Psoas muscle (tissue), 8 donors: ENCODE data around the gene YLPM1. TPM values are rescaled to one million over a fixed set of nuclear protein-coding genes. Genes with fewer than 3 reads are reported as not detected.

Source experiments
- ATAC-seq, 4 donors: fragments of 200-7000 bp; cut with Tn5 transposase; one replicate each; pipeline ENCODE4 v1.9.1; 2020; ENCODE audit warnings: moderate library complexity in 3 of 4, mild to moderate bottlenecking in 2 of 4
- DNase-seq, 2 donors: peaks; one replicate each; pipeline ENCODE4 v3.0.0-alpha.2; 2020
- H3K27ac ChIP-seq: fragments of 200-600 bp; one replicate; pipeline ENCODE4 v1.8.0; 2022
- H3K27me3 ChIP-seq, 3 donors: fragments of 200-600 bp in 1 of 3; one replicate each; pipeline versions ENCODE4 v1.6.1 to v1.8.0; 2013 to 2022; ENCODE audit warnings: low read length in 2 of 3, mild to moderate bottlenecking in 2 of 3, moderate library complexity in 1 of 3; ENCODE audit not compliant: insufficient read depth in 3 of 3
- H3K36me3 ChIP-seq, 2 donors: fragments of 200-600 bp in 1 of 2; one replicate each; pipeline versions ENCODE4 v1.6.1 to v1.8.0; 2013 to 2022; ENCODE audit warnings: low read depth in 1 of 2, mild to moderate bottlenecking in 1 of 2, moderate library complexity in 1 of 2; ENCODE audit not compliant: insufficient read depth in 1 of 2
- H3K4me1 ChIP-seq: fragments of 200-600 bp; one replicate; pipeline ENCODE4 v1.8.0; 2022
- H3K4me3 ChIP-seq: fragments of 200-600 bp; one replicate; pipeline ENCODE4 v1.8.0; 2022; ENCODE audit warnings: mild to moderate bottlenecking
- H3K9me3 ChIP-seq: fragments of 200-600 bp; one replicate; pipeline ENCODE4 v1.8.0; 2022
- WGBS, 3 donors: extraction: QIAGEN DNeasy Blood & Tissue Kit; methylation state at CpG; one replicate each; pipeline versions ENCODE4 v1.1.6 to v1.1.7; 2013; 5-methylcytosine and 5-hydroxymethylcytosine counted together
- intact Hi-C, 2 donors: fragments of 100-400 bp; cut with DNase I; formaldehyde crosslinking; loops; one replicate each; pipeline versions ENCODE4 v1.11.0 to v1.14.2; 2022
- long read RNA-seq, 2 donors: library from polyadenylated mRNA; unstranded; transcript quantifications; one replicate each; pipeline ENCODE4 v2.0.0, GENCODE V29; 2021
- polyA plus RNA-seq, 3 donors: library from polyadenylated mRNA; stranded (reverse); fragments of 200-250 nt; gene quantifications; one replicate each; pipeline ENCODE4 v1.2.3, GENCODE V29; 2013
- total RNA-seq, 4 donors: library from RNA; stranded (reverse); fragmentation: NEBNext Ultra II Directional in 2 of 4; extraction: Animal tissue kit (Norgen Biotek cat#: 25700) in 2 of 4; gene quantifications; one replicate each; pipeline versions ENCODE4 v1.2.1 to v1.2.4, GENCODE V29; 2021 to 2023
- TF ChIP-seq, protein P1 (sequence below): fragments of 200-600 bp; IDR thresholded peaks from one replicate; pipeline ENCODE4 v1.8.0; 2022; ENCODE audit warnings: antibody characterized with exemption
- donor health status: healthy with polysubstance abuse.
- donor health status: DM: no; HTN: no; CAD: no; lungs with moderate emphysema.
- donor health status: Bipolar disorder and iron deficiency.
- donor health status: healthy.
- donor health status: DM: yes; HTN: yes; CAD: no.
- donor health status: DM: no; HTN: no; CAD: no.
- donor health status: DM: no; HTN: no; CAD: no.
- donor health status: DM: yes; HTN: yes; CAD: no.

The YLPM1 gene, protein sequence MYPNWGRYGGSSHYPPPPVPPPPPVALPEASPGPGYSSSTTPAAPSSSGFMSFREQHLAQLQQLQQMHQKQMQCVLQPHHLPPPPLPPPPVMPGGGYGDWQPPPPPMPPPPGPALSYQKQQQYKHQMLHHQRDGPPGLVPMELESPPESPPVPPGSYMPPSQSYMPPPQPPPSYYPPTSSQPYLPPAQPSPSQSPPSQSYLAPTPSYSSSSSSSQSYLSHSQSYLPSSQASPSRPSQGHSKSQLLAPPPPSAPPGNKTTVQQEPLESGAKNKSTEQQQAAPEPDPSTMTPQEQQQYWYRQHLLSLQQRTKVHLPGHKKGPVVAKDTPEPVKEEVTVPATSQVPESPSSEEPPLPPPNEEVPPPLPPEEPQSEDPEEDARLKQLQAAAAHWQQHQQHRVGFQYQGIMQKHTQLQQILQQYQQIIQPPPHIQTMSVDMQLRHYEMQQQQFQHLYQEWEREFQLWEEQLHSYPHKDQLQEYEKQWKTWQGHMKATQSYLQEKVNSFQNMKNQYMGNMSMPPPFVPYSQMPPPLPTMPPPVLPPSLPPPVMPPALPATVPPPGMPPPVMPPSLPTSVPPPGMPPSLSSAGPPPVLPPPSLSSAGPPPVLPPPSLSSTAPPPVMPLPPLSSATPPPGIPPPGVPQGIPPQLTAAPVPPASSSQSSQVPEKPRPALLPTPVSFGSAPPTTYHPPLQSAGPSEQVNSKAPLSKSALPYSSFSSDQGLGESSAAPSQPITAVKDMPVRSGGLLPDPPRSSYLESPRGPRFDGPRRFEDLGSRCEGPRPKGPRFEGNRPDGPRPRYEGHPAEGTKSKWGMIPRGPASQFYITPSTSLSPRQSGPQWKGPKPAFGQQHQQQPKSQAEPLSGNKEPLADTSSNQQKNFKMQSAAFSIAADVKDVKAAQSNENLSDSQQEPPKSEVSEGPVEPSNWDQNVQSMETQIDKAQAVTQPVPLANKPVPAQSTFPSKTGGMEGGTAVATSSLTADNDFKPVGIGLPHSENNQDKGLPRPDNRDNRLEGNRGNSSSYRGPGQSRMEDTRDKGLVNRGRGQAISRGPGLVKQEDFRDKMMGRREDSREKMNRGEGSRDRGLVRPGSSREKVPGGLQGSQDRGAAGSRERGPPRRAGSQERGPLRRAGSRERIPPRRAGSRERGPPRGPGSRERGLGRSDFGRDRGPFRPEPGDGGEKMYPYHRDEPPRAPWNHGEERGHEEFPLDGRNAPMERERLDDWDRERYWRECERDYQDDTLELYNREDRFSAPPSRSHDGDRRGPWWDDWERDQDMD (N-terminal part only)
- total RNA-seq (10 to 100 TPM; 30.1 to 40.6 (median 35.7) TPM), polyA plus RNA-seq (10 to 100 TPM in 2 of 3 donors, 1 to 10 TPM in 1; 9.6 to 19.3 (median 11.8) TPM)
- long read RNA-seq, donor 1, partial matches to known transcripts = 6 of 7 reads
- long read RNA-seq, donor 1, other reads (novel, unspliced or antisense) = 1 of 7 reads
- long read RNA-seq, donor 2, partial matches to known transcripts = 15 of 15 reads
- long read RNA-seq, donor 2, other reads (novel, unspliced or antisense) = 0 of 15 reads

DNA sequence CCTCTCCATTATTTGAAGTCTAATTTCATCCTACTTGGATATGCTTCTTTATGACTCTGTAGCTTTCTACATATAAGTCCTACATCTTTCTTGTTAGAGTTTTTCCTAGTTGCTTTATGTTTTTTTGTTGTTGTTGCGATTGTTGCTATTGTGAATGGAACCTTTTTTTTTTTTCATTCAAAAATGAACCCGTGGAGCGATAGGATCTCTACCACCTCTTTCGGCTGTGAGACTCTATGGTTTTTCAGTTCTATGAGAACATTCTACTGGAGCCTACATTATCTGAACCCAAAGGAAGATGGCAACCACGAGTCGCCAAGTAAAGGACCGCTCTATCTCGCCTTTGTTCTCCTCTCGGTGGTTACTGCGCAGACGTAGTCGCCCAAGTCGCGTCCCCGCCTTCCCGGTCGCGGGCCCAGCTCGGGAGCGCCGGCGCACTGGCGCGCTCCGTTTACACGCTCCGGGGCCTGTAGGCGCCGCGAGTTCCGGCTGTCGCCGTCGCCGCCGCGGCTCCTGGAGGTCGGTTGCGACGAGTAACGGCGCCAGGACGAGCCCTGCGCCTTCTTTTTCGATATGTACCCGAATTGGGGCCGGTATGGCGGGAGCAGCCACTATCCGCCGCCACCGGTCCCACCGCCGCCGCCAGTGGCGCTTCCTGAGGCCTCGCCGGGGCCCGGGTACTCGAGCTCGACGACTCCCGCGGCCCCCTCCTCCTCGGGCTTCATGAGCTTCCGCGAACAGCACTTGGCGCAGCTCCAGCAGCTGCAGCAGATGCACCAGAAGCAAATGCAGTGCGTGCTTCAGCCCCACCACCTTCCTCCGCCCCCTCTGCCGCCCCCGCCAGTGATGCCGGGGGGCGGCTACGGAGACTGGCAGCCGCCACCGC is at the start of gene YLPM1:
Gene YLPM1 (plus strand): TSS at position 400 of the 886 bp plus-strand sequence. CDS start 174 bp downstream, at position 574.
- WGBS, 3 donors = 0% methylated on average over 59 to 76 of the region's 76 CpGs
- H3K36me3 ChIP-seq = peaks cover 0 to 6% of the 10 kb centered on the region in 2 donors
- H3K4me3 ChIP-seq = peak within 1 kb of the TSS; percentile 99
- intact Hi-C loops = loop anchor here in 1 of 2 donors (5.0 kb wide), 1 partner anchor 51 kb away; the partner anchor contains the start of genes AREL1 and FCF1
- DNase-seq = peak; percentile 90 to 96
- no peaks in the 10 kb centered on the region for H3K9me3 ChIP-seq
- no peaks in the 10 kb centered on the region for H3K27me3 ChIP-seq
- peak; percentile 99 for ATAC-seq
- peaks cover 27% of the 10 kb centered on the region for H3K4me1 ChIP-seq
- TF ChIP-seq, protein P1, sequence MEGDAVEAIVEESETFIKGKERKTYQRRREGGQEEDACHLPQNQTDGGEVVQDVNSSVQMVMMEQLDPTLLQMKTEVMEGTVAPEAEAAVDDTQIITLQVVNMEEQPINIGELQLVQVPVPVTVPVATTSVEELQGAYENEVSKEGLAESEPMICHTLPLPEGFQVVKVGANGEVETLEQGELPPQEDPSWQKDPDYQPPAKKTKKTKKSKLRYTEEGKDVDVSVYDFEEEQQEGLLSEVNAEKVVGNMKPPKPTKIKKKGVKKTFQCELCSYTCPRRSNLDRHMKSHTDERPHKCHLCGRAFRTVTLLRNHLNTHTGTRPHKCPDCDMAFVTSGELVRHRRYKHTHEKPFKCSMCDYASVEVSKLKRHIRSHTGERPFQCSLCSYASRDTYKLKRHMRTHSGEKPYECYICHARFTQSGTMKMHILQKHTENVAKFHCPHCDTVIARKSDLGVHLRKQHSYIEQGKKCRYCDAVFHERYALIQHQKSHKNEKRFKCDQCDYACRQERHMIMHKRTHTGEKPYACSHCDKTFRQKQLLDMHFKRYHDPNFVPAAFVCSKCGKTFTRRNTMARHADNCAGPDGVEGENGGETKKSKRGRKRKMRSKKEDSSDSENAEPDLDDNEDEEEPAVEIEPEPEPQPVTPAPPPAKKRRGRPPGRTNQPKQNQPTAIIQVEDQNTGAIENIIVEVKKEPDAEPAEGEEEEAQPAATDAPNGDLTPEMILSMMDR = peak; percentile 43
- H3K27ac ChIP-seq = peak within 1 kb of the TSS; percentile 98

DNA sequence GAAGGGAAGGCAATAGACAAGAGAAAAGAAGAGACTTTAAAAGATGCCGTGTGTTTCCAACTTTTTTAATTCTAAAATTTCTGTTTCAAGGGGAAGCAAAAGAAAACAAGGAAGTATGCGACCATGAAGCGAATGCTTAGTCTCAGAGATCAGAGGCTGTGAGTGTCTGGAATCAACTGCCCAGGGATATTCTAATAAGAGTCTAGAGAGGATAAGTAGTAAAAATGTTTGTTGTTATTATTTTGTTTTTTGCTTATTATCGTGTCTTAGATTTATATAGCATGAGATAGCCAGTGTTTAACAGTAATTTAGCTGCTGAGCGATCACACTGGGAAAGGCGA is 49.8 kb upstream of the YLPM1 start:
- H3K27ac ChIP-seq = peak overlapping the region; percentile 73
- 9 to 13% (median 10%) methylated on average over 6 of the region's 6 CpGs for WGBS, 3 donors
- H3K4me3 ChIP-seq = peak overlapping the region; percentile 79
- DNase-seq (no peak), ATAC-seq (peak in 1 of 4 donors; percentile 27)
- H3K9me3 ChIP-seq = no peaks in the 10 kb centered on the region
- intact Hi-C loops = loop anchor here in 1 of 2 donors (5.0 kb wide), 3 partner anchors 49 to 101 kb away; partner anchors contain the start of genes LTBP2 and YLPM1
- peaks cover 0 to 38% of the 10 kb centered on the region in 2 donors for H3K36me3 ChIP-seq
- TF ChIP-seq, protein P1 = no peak
- H3K4me1 ChIP-seq = peaks cover 40% of the 10 kb centered on the region
- H3K27me3 ChIP-seq = no peaks in the 10 kb centered on the region

DNA sequence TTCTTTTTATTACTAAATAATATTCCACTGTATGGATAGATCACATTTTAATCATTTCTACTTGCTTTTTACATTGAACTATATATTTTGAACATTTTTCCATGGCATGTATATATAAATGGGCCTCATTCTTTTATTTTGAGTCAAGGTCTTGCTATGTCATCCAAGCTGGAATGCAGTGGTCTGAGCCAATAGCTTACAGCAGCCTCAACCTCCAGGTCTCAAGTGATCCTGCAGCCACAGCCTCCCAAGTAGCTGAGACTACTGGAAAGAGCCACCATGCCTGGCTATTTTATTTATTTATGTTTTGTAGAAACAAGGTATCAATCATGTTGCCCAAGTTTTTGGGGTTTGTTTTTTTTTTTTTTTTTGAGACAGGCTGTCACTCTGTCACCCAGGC is 42.6 kb upstream of the YLPM1 start:
- peaks cover 0 to 100% of the 10 kb centered on the region in 2 donors for H3K36me3 ChIP-seq

More for the DNA sequence above, 42.6 kb upstream of the YLPM1 start:
- Histone ChIP-seq H3K4me1 (no peaks in the 10 kb centered on the region), H3K27ac (no peak overlapping the region), H3K27me3 (no peaks in the 10 kb centered on the region), H3K9me3 (no peaks in the 10 kb centered on the region), H3K4me3 (no peak overlapping the region)
- no peak for DNase-seq
- TF ChIP-seq, protein P1 = no peak
- ATAC-seq = no peak
- intact Hi-C loops = no loop called here
